GM18867 (cell line): ENCODE results near the gene SIK3.

Experiments
- ATAC-seq: cut with Tn5 transposase; IDR thresholded peaks from one replicate; pipeline ENCODE4 v1.9.1; 2021; ENCODE audit warnings: mild to moderate bottlenecking, moderate library complexity; ENCODE audit not compliant: unreplicated experiment

The SIK3 gene

GRCh38 chr11:117080370-117080769 is 17.9 kb downstream of the SIK3 start:
- no peak for ATAC-seq

GRCh38 chr11:117076941-117077691 is 21.1 kb downstream of the SIK3 start:
- no peak for ATAC-seq

GRCh38 chr11:117075186-117075585 is 23.0 kb downstream of the SIK3 start:
- ATAC-seq, result no peak

- ATAC-seq, result no peak
Observed at GRCh38 chr11:117074119-117074518, 24.1 kb downstream of the SIK3 start.

- ATAC-seq, result peak; percentile 55
Observed at GRCh38 chr11:117073539-117073938, 24.7 kb downstream of the SIK3 start.

- no peak for ATAC-seq
Observed at GRCh38 chr11:117072517-117073461, 25.4 kb downstream of the SIK3 start.

- ATAC-seq, result no peak
Observed at GRCh38 chr11:117071344-117071787, 26.9 kb downstream of the SIK3 start.

- ATAC-seq, result no peak
Observed at GRCh38 chr11:117070016-117070415, 28.2 kb downstream of the SIK3 start.

GRCh38 chr11:117068303-117068860 is 29.8 kb downstream of the SIK3 start:
- no peak for ATAC-seq

GRCh38 chr11:117066959-117067358 is 31.3 kb downstream of the SIK3 start:
- no peak for ATAC-seq

GRCh38 chr11:117064275-117064674 is 34.0 kb downstream of the SIK3 start:
- no peak for ATAC-seq

- ATAC-seq, result no peak
Observed at GRCh38 chr11:117062498-117062897, 35.7 kb downstream of the SIK3 start.

GRCh38 chr11:117061256-117061655 is 37.0 kb downstream of the SIK3 start:
- no peak for ATAC-seq

- no peak for ATAC-seq
Observed at GRCh38 chr11:117059611-117060148, 38.5 kb downstream of the SIK3 start.

GRCh38 chr11:117058761-117059261 is 39.4 kb downstream of the SIK3 start:
- ATAC-seq, result no peak

GRCh38 chr11:117057727-117058126 is 40.5 kb downstream of the SIK3 start:
- ATAC-seq, result no peak

GRCh38 chr11:117057317-117057716 is 40.9 kb downstream of the SIK3 start:
- no peak for ATAC-seq

GRCh38 chr11:117055469-117055868 is 42.8 kb downstream of the SIK3 start:
- no peak for ATAC-seq

- no peak for ATAC-seq
Observed at GRCh38 chr11:117054382-117054781, 43.8 kb downstream of the SIK3 start.

GRCh38 chr11:117052196-117053149 is 45.8 kb downstream of the SIK3 start:
- ATAC-seq, result no peak
